ENCODE measurements around the gene NREP. TPM values are rescaled to one million over a fixed set of nuclear protein-coding genes. Genes with fewer than 3 reads are reported as not detected.

The NREP gene
- total and polyA plus RNA-seq, 10 of the 15 experiments (the other 5 are each of a cell fraction or from before 2014, with no cell fraction given), result 20.6 to 117 (median 32.2) TPM

DNA sequence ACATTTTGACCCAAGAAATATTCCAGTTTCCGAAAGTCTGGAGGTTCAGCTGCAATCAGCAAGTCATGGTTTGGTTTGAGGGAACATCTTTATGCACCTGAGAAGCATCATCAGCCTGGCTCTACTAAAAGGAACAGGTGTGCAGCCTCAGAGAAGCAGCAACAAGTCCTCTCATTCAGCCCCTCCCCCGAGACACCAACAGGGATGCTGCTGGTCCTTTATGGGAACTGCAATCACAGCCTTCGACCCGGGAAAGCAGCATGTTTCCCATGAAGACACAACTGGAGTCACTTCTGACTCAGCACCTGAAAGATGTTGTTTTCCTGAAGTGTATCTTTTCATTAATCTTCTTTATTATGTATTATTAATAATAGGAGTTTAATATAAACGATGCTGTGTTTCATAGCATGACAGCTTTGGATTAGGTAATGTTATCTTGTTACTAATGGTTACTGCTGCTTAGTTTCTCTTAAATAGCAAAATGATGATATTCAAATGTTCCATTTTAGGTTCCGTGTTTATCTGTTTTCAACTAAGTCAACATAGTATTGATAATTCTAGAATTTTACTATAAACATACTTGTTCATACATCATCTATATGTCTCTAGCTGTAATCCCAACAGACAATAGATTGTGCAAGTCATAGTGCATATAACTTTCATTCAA, 15.6 kb upstream of the NREP start (continued):
- TF ChIP-seq, protein P1, sequence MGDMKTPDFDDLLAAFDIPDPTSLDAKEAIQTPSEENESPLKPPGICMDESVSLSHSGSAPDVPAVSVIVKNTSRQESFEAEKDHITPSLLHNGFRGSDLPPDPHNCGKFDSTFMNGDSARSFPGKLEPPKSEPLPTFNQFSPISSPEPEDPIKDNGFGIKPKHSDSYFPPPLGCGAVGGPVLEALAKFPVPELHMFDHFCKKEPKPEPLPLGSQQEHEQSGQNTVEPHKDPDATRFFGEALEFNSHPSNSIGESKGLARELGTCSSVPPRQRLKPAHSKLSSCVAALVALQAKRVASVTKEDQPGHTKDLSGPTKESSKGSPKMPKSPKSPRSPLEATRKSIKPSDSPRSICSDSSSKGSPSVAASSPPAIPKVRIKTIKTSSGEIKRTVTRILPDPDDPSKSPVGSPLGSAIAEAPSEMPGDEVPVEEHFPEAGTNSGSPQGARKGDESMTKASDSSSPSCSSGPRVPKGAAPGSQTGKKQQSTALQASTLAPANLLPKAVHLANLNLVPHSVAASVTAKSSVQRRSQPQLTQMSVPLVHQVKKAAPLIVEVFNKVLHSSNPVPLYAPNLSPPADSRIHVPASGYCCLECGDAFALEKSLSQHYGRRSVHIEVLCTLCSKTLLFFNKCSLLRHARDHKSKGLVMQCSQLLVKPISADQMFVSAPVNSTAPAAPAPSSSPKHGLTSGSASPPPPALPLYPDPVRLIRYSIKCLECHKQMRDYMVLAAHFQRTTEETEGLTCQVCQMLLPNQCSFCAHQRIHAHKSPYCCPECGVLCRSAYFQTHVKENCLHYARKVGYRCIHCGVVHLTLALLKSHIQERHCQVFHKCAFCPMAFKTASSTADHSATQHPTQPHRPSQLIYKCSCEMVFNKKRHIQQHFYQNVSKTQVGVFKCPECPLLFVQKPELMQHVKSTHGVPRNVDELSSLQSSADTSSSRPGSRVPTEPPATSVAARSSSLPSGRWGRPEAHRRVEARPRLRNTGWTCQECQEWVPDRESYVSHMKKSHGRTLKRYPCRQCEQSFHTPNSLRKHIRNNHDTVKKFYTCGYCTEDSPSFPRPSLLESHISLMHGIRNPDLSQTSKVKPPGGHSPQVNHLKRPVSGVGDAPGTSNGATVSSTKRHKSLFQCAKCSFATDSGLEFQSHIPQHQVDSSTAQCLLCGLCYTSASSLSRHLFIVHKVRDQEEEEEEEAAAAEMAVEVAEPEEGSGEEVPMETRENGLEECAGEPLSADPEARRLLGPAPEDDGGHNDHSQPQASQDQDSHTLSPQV (IDR thresholded peaks at IDR 0.05), result no peak
- TF ChIP-seq TARDBP (IDR thresholded peaks at IDR 0.05; ENCODE audit: borderline replicate concordance), result no peak

DNA sequence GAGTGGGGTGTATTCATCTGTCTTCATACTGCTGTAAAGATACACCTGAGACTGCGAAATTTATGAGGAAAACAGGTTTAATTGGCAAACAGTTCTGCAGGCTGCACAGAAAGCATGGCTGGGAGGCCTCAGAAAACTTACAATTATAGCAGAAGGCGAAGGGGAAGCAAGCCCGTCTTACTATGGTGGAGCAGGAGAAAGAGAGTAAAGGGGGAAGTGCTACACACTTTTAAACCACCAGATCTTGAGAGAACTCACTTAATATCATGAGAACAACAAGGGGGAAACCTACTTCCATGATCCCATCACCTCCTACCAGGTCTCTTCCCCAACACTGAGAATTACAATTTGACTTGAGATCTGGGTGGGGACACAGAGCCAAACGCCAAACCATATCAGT, 12.5 kb upstream of the NREP start:
- RAD21 ChIA-PET (ENCODE audit: unreplicated experiment), result no interaction called here
- H2AFZ ChIP-seq (ENCODE audit: control insufficient read depth, low read depth, low read length), result no peak overlapping the region

More for the DNA sequence above, 12.5 kb upstream of the NREP start:
- no peaks in the 10 kb centered on the region; the same call in 2 of the 3 replicates for H3K9me3 ChIP-seq (replicated peaks; ENCODE audit: control insufficient read depth, insufficient read depth, low read length)
- no peaks in the 10 kb centered on the region for H4K20me1 ChIP-seq (ENCODE audit: control insufficient read depth, insufficient read depth)
- no peaks in the 10 kb centered on the region for H3K79me2 ChIP-seq (ENCODE audit: control insufficient read depth, insufficient read depth, low read length)
- H3K4me1 ChIP-seq (ENCODE audit: control insufficient read depth, insufficient read depth, low read length), result no peaks in the 10 kb centered on the region; the same call in 1 of the 2 replicates
- no peak for FAIRE-seq
- H3K27me3 ChIP-seq (replicated peaks in 1 of 2; ENCODE audit: control insufficient read depth in 2 of 2, insufficient read depth in 2 of 2, low read length in 1 of 2), result no peaks in the 10 kb centered on the region
- H3K27ac ChIP-seq (ENCODE audit: control insufficient read depth, insufficient read depth), result no peak overlapping the region
- H3K4me2 ChIP-seq (ENCODE audit: control insufficient read depth, insufficient read depth), result no peak overlapping the region
- no TSS peak for BruUV-seq (replicated peaks)
- no peak for TF ChIP-seq BACH1 (IDR thresholded peaks at IDR 0.05; ENCODE audit: borderline replicate concordance)
- TF ChIP-seq MEF2B (IDR thresholded peaks at IDR 0.05; ENCODE audit: partially characterized antibody, poor library complexity, severe bottlenecking), result no peak
- no peak for TF ChIP-seq ZNF207 (IDR thresholded peaks at IDR 0.05; ENCODE audit: borderline replicate concordance)
- no peak for TF ChIP-seq EGR1 (IDR thresholded peaks at IDR 0.05; ENCODE audit: borderline replicate concordance in 1 of 2, low read depth in 2 of 2, low read length in 2 of 2)
- no peak for TF ChIP-seq SUZ12 (IDR thresholded peaks at IDR 0.05; ENCODE audit: unreplicated experiment)
- TF ChIP-seq ZNF24 (IDR thresholded peaks at IDR 0.05), result no peak
- in situ Hi-C loops (cut with MboI), result no loop called here
- DNase-seq (ENCODE audit: low read depth, low spot score), result no peak
- intact Hi-C loops (cut with micrococcal nuclease; ENCODE audit: unreplicated experiment), result no loop called here
- no peaks in the 10 kb centered on the region for H3K36me3 ChIP-seq (ENCODE audit: control insufficient read depth in 2 of 2, insufficient read depth in 2 of 2, low read length in 1 of 2)
- ChIA-PET SMC1A (ENCODE audit: uncharacterized antibody, unreplicated experiment) (no interaction called here), POLR2A (no interaction called here), CTCF (interaction anchor here (1.0 kb wide), 1 partner anchor 14 kb away, joined by 3 read pairs; no protein-coding TSS in a partner anchor)
- no peak overlapping the region for H3K4me3 ChIP-seq
- H3K9ac ChIP-seq (ENCODE audit: control insufficient read depth, insufficient read depth, low read length), result no peak overlapping the region
- ATAC-seq, result no peak
- 4% methylated on average over 4 of the region's 4 CpGs for WGBS (ENCODE audit: insufficient coverage, insufficient replicate concordance, low lambda C conversion rate, missing lambda C conversion rate)

Measured in GM12878 (cell line).